Measurements from ENCODE around the gene COA8. TPM values are rescaled to one million over a fixed set of nuclear protein-coding genes. Genes with fewer than 3 reads are reported as not detected.

COA8 gene
- total and polyA plus RNA-seq, 9 of the 15 experiments (the other 6 are each of a cell fraction or from before 2014, with no cell fraction given), result 5.0 to 35.3 (median 25.7) TPM

GRCh38 chr14:103533137-103533998 lies 29.4 kb upstream of the COA8 start (continued):
- TF ChIP-seq SIN3B (IDR thresholded peaks at IDR 0.05; ENCODE audit: low read depth), result no peak

GRCh38 chr14:103533999-103534575 lies 28.7 kb upstream of the COA8 start:
- Histone ChIP-seq H3K9me1 (ENCODE audit: control insufficient read depth, insufficient read depth, low read length) (peaks cover 6% of the 10 kb centered on the region), H3K4me1 (replicated peaks in 1 of 2; ENCODE audit: control insufficient read depth in 2 of 2, insufficient read depth in 2 of 2, low read length in 2 of 2) (peaks cover 5 to 84% of the 10 kb centered on the region in 2 experiments; a peak in 4 of 5 replicates), H2AFZ (ENCODE audit: low read depth, low read length) (no peak overlapping the region), H3K9me3 (replicated peaks; ENCODE audit: control insufficient read depth, insufficient read depth, low read depth, low read length) (no peaks in the 10 kb centered on the region), H3K79me2 (ENCODE audit: control insufficient read depth, insufficient read depth, low read length) (peaks cover 23% of the 10 kb centered on the region), H3K9ac (ENCODE audit: insufficient read depth in 1 of 2, low read depth in 2 of 2, low read length in 2 of 2) (no peak overlapping the region), H3K27me3 (ENCODE audit: control insufficient read depth in 2 of 2, insufficient read depth in 2 of 2, low read length in 2 of 2) (no peaks in the 10 kb centered on the region), H3K27ac (ENCODE audit: extremely low read depth, low read depth, low read length) (no peak overlapping the region), H3K4me3 (no peak overlapping the region), H3K4me2 (ENCODE audit: insufficient read depth, low read length) (no peak overlapping the region), H3K36me3 (ENCODE audit: control insufficient read depth, insufficient read depth, low read length) (peaks cover 51% of the 10 kb centered on the region; the same call in 2 of the 3 replicates), H4K20me1 (replicated peaks; ENCODE audit: control insufficient read depth, insufficient read depth, low read length) (no peaks in the 10 kb centered on the region; the same call in 1 of the 2 replicates)
- 87% methylated on average over 8 of the region's 25 CpGs for WGBS (ENCODE audit: insufficient coverage, low coverage, missing lambda C conversion rate)
- in situ Hi-C loops (cut with MboI) (loop anchor here (10.0 kb wide), 1 partner anchor 449 kb away; the partner anchor contains the start of gene LBHD2), intact Hi-C loops (cut with micrococcal nuclease) (no loop called here)
- TF ChIP-seq RBFOX2 (IDR thresholded peaks at IDR 0.05; ENCODE audit: low read depth, low read length), result peak; percentile 16; the same call in 1 of the 2 replicates
- TF ChIP-seq ZNF134 (CRISPR knock-in tag; conservative IDR thresholded peaks at IDR 0.05), result no peak
- POLR2A ChIA-PET, result interaction anchor here (0.7 to 1.9 kb wide), 3 partner anchors 11 to 416 kb away, joined by 3 to 4 read pairs (median 3); partner anchors contain the start of gene CKB
- no peak for FAIRE-seq
- no TSS peak for BruUV-seq (replicated peaks)
- CTCF ChIA-PET (ENCODE audit: low intra/inter-chr PET ratio), result no interaction called here
- DNase-seq (ENCODE audit: extremely low read depth in 1 of 4, low spot score in 3 of 4), result no peak
- no peak for ATAC-seq
